ENCODE data around the gene EPHX1. TPM values are rescaled to one million over a fixed set of nuclear protein-coding genes. Genes with fewer than 3 reads are reported as not detected.
"Not testable (repeated sequence)": the region's sequence is repeated elsewhere in the genome, so short reads cannot be mapped to it uniquely, and the experiment has no call there.

Gene EPHX1
- total RNA-seq, 2 experiments from 2014 or later: 1.5 to 2.0 TPM

DNA sequence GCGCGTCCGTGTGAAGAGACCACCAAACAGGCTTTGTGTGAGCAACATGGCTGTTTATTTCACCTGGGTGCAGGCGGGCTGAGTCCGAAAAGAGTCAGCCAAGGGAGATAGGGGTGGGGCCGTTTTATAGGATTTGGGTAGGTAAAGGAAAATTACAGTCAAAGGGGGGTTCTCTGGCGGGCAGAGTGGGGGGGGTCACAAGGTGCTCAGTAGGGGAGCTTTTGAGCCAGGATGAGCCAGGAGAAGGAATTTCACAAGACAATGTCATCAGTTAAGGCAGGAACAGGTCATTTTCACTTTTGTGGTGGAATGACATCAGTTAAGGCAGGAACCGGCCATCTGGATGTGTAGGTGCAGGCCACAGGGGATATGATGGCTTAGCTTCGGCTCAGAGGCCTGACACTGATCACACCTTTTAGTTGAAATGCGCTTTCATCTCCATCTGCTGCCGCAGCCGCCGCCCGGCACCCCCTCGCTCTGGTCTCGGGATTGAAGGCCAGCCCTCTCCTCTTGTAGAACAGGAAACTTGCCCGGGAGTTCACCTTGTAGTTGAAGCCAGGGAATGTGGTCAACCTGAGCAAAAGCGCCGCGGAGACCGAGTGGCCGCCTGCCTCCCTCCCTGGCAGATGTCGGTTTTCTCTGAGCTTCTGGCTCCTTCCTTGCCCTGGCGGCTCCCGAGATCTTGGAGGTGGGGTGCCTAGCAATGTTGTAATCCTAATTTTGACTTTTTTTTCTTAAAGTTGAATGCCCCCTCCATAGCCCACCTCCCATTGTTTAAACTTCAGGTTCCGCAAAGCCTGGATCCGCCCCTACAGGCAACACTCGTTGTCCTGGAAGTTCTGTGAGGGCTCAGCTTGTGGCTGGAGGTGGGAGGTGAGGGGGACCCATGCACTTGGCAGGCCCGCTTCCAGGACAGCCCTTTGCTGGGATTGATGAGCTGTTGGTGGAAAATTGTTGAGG, 935 bp downstream of the EPHX1 start:
- ChIA-PET CTCF (interaction anchor here (1.5 to 3.7 kb wide), 3 partner anchors 11 to 33 kb away, joined by 3 to 13 read pairs (median 4); partner anchors contain the start of gene SRP9), POLR2A (interaction anchor here (3.0 kb wide), 1 partner anchor 33 kb away, joined by 12 read pairs; the partner anchor contains the start of gene SRP9)
- not testable (repeated sequence) for ATAC-seq; H3K9me3 Mint-ChIP-seq (ENCODE audit: insufficient read depth); DNase-seq; H3K36me3 Mint-ChIP-seq (ENCODE audit: low read depth); H3K27ac Mint-ChIP-seq
- peak overlapping the region; percentile 70 for H3K4me3 Mint-ChIP-seq
- H3K27me3 Mint-ChIP-seq (ENCODE audit: low read depth): peaks cover 11% of the 10 kb centered on the region
- peaks cover 16% of the 10 kb centered on the region for H3K4me1 Mint-ChIP-seq (ENCODE audit: low read depth)

DNA sequence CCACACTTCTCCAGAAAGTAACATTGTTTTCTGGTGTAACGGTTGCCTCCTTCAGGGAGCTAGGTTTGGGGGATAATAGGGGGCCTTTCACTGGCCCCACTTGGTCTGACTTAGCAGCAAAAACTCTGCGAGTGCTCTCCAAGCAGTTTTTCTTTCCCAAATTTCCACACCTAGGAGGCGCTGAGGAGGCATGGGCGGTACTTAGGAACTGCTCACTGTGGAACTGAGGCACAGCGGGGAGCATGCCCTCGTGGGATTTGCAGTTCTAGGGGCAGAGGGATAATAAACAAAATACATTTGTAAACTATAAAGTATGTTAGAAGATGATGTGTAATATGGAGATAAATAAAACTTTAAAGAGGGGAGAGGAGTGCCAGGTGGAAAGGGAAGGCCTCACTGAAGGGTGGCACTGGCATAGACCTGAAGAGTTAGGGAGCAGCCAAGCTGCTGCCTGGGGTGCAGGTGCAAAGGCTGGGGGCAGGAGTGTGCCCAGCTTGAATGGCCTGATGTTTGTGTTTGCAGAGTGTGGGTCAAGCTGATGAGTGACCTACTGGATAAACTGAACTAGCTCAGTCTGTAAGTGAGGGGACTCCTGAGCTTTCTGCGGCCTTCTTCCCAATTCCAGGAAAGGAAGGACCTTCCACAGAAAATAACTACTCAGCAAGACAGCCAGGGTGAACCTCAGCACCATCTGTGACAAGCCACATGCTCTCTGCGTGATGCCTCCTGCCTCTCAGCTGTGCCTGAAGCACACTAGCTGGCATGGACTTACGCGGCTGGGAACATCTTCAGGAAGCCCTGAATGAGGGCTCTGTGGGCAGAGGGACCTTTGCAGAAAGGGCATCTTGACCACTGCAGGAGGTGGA, 1.9 kb downstream of the EPHX1 start:
- no peak overlapping the region for H3K4me3 Mint-ChIP-seq
- ATAC-seq: no peak
- CTCF ChIA-PET: interaction anchor here (0.8 to 3.7 kb wide), 3 partner anchors 27 to 330 kb away, joined by 3 to 13 read pairs (median 3); partner anchors contain the start of gene SRP9
- H3K4me1 Mint-ChIP-seq (ENCODE audit: low read depth): peaks cover 16% of the 10 kb centered on the region
- H3K36me3 Mint-ChIP-seq (ENCODE audit: low read depth): no peaks in the 10 kb centered on the region
- POLR2A ChIA-PET: interaction anchor here (3.0 kb wide), 1 partner anchor 34 kb away, joined by 12 read pairs; the partner anchor contains the start of gene SRP9
- no peak for DNase-seq
- no peak overlapping the region for H3K27ac Mint-ChIP-seq
- H3K9me3 Mint-ChIP-seq (ENCODE audit: insufficient read depth): no peaks in the 10 kb centered on the region
- H3K27me3 Mint-ChIP-seq (ENCODE audit: low read depth): peaks cover 11% of the 10 kb centered on the region

DNA sequence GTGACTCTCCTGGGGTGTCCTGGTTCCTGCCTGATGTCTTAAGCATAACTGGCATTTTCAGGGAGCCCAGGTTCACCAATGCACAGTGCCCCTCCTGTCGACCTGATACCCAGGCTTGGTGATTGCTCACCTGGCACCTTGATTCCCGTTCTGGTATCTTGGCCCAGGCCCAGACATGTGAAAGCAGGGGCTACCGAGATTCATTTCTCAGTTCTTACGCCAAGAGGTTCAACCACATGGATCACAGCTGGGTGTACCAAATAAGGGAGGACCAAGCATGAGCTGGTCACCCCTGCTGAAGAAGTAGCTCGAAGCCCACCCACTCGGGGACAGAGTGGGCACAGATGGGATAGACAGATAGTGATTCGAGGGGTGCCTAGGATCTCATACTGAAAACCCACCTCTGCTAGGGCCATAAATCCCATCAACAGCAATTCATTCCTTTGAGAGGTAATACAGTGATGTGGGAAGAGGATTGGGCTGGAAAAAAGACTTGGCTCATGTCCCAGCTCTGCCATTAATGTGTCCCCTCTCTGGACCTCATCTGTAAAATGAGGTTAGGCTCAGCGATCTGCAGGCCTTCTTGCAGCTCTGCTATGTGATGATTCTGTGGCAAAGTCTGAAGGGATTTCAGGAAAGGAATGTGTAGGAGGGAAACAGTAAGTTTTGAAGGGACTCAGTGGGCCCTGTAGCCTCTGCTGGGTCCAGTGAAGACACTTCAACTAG, 2.7 kb downstream of the EPHX1 start:
- ATAC-seq: no peak
- CTCF ChIA-PET: interaction anchor here (0.8 to 1.6 kb wide), 2 partner anchors 26 to 331 kb away, joined by 3 read pairs; no protein-coding TSS in a partner anchor
- H3K4me1 Mint-ChIP-seq (ENCODE audit: low read depth): peaks cover 17% of the 10 kb centered on the region
- H3K27ac Mint-ChIP-seq: no peak overlapping the region
- DNase-seq: no peak
- POLR2A ChIA-PET: interaction anchor here (3.0 kb wide), 1 partner anchor 35 kb away, joined by 12 read pairs; the partner anchor contains the start of gene SRP9
- peaks cover 11% of the 10 kb centered on the region for H3K27me3 Mint-ChIP-seq (ENCODE audit: low read depth)
- H3K4me3 Mint-ChIP-seq: no peak overlapping the region
- H3K36me3 Mint-ChIP-seq (ENCODE audit: low read depth): no peaks in the 10 kb centered on the region
- H3K9me3 Mint-ChIP-seq (ENCODE audit: insufficient read depth): no peaks in the 10 kb centered on the region

DNA sequence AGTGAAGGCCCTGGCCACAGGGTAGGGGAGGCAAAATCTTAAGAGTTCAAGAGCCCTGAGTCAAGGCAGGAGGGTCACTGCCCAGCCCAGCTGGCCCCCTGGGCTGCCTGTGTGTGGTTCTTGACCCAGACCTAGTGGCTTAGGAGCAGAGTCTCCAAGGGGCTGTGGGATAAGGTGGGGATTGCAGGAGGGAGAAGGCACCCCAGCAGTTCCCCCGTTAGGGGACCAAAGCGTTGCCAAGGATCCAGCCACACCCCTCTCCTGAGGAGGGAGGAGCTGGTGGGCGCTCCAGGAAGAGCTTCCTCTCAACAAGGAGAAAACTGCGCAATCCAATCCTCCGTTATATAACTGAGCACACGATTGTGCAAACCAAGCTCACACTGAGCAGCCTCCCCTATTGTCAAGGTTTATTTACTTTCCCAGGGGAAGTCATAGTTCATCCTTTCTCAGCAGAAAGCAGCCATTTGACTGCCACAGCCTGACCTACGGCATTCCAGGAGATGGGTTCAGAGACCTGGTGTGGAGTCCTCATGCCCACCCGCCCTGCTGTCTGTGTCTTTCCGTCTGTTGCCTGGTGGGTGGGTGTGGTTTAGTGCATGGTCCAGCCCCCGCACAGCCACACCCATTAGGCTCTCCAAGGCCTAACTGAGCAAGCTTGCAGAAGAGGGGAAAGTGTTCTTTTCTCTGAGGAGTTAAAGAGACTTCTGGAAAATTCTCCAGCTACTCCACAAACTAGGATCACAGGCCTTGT, 3.5 kb downstream of the EPHX1 start:
- ChIA-PET POLR2A (no interaction called here), CTCF (interaction anchor here (0.6 to 1.2 kb wide), 2 partner anchors 36 to 98 kb away, joined by 3 to 4 read pairs; partner anchors contain the start of gene SRP9)
- Mint-ChIP-seq H3K36me3 (ENCODE audit: low read depth) (no peaks in the 10 kb centered on the region), H3K27me3 (ENCODE audit: low read depth) (peaks cover 11% of the 10 kb centered on the region), H3K4me1 (ENCODE audit: low read depth) (peaks cover 21% of the 10 kb centered on the region), H3K4me3 (no peak overlapping the region), H3K27ac (no peak overlapping the region), H3K9me3 (ENCODE audit: insufficient read depth) (no peaks in the 10 kb centered on the region)
- no peak for DNase-seq
- ATAC-seq: no peak

DNA sequence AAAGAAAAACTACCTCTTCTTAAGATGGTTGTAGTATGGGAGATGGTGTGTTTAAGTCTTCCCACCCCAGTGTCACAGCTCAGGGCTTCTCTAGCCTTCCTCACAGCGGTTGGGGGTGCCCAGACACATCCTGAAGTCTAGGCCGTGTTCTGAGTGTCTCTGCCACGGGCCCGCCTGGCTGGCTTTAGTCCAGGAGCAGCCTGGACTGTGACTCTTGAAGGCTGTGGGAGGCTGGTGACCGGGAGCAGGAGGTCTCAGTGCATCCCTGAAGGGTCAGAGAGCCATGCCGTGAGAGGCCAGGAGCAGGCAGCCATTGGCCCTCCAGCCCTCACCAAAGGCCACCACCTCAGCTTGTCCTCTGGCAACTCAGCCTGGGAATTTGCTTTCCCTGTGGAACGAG, 4.5 kb downstream of the EPHX1 start:
- CTCF ChIA-PET: interaction anchor here (0.6 to 1.2 kb wide), 2 partner anchors 37 to 97 kb away, joined by 3 to 4 read pairs; partner anchors contain the start of gene SRP9
- H3K36me3 Mint-ChIP-seq (ENCODE audit: low read depth): no peaks in the 10 kb centered on the region
- H3K27ac Mint-ChIP-seq: no peak overlapping the region
- POLR2A ChIA-PET: no interaction called here
- peaks cover 9% of the 10 kb centered on the region for H3K27me3 Mint-ChIP-seq (ENCODE audit: low read depth)
- peaks cover 17% of the 10 kb centered on the region for H3K4me1 Mint-ChIP-seq (ENCODE audit: low read depth)
- no peak for ATAC-seq
- no peaks in the 10 kb centered on the region for H3K9me3 Mint-ChIP-seq (ENCODE audit: insufficient read depth)
- no peak overlapping the region for H3K4me3 Mint-ChIP-seq
- DNase-seq: no peak

DNA sequence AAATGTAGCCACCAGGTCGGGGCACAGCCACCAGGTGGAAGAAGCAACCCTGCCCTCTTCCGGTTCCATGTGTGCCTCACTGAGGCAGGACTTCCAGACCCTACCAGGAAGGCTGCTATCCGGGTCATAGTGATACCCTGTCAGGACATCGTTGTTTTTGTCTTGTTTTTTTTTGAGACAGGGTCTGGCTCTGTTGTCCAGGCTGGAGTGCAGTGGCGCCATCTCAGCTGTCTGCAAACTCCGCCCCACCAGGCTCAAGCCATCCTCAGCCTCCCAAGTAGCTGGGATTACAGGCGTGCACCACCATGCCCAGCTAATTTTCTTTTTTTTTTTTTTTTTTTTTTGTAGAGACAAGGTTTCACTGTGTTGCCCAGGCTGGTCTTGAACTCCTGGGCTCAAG, 5.2 kb downstream of the EPHX1 start:
- H3K4me1 Mint-ChIP-seq (ENCODE audit: low read depth): peaks cover 11% of the 10 kb centered on the region
- H3K27ac Mint-ChIP-seq; H3K9me3 Mint-ChIP-seq (ENCODE audit: insufficient read depth); POLR2A ChIA-PET; DNase-seq; H3K27me3 Mint-ChIP-seq (ENCODE audit: low read depth); CTCF ChIA-PET; ATAC-seq; H3K4me3 Mint-ChIP-seq; H3K36me3 Mint-ChIP-seq (ENCODE audit: low read depth): not testable (repeated sequence)

DNA sequence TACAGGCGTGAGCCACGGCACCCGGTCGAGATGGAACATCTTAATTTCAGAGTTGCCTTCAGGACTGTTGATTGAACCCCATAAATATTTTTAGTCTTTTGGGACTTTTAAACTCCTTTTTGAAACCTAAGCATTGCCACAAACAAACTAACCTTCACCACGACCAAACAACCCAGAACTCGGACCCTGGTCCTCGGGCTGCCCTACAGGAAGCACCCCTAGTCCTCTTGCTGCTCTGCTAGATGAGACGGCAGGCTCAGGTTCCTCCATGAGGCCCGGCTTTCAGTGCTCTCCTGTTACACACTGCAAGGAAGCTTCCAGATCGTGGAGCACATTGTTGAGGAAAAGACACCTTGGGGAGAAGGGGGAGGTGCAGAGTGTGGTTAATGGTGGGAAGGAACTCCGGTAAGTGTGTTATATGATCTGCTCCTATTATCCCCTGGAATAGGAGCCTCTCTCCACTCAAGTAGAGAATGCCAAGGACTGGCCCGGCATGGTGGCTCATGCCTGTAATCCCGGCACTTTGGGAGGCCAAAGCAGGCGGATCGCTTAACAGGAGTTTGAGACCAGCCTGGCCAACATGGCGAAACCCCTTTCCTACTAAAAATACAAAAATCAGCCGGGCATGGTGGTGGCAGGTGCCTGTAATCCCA, 5.7 kb downstream of the EPHX1 start:
- ATAC-seq: no peak
- ChIA-PET POLR2A (no interaction called here), CTCF (no interaction called here)
- no peak for DNase-seq
- H3K36me3 Mint-ChIP-seq (ENCODE audit: low read depth): no peaks in the 10 kb centered on the region
- H3K27me3 Mint-ChIP-seq (ENCODE audit: low read depth): peaks cover 5% of the 10 kb centered on the region
- H3K4me1 Mint-ChIP-seq (ENCODE audit: low read depth): peaks cover 8% of the 10 kb centered on the region
- no peak overlapping the region for H3K27ac Mint-ChIP-seq
- H3K9me3 Mint-ChIP-seq (ENCODE audit: insufficient read depth): no peaks in the 10 kb centered on the region
- no peak overlapping the region for H3K4me3 Mint-ChIP-seq

DNA sequence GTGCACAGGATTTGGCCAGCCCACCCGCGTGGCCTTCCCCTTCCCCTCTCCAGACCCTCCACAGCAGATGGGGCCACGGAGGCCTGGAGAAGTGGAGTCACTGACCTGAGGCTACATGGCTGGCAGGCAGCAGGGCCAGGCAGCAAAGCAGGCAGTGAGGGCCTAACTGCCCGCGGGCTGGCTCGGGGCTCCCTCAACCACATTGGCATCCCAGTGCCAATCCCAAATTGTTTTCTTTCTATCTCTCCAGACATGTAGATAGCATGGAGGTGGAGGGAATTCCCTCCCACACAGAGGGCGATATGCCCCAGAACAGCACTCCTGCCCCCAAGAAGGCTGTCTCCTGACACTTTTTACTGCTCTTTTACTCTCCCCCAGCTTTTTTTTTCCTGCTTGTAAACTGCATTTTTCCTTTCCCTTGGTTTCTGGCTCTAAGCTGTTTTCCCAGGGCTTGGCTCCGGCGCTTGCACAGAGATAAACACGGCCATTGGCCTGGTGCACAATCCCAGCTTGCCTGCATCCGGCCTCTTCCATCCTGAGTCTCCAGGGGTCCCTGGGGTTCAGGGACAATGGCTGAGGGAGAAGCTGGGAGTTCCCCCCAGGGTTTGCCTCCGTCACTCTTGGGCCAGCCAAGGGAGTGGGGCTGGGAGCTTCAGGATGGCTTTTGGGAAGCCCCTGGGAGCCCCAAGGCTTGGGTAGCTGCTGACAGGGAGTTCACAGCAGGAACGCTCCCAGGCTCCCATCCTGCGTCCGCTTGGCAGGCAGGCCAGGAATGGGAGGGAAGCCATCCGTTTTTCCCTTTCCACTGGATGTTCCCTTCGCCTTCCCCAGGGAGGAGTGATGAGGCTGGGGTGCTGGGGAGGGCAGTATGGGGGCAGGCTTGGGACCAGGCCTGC, 7.0 kb downstream of the EPHX1 start:
- ChIA-PET POLR2A (no interaction called here), CTCF (no interaction called here)
- Mint-ChIP-seq H3K9me3 (ENCODE audit: insufficient read depth) (no peaks in the 10 kb centered on the region), H3K27me3 (ENCODE audit: low read depth) (no peaks in the 10 kb centered on the region), H3K27ac (no peak overlapping the region), H3K4me1 (ENCODE audit: low read depth) (peaks cover 6% of the 10 kb centered on the region), H3K36me3 (ENCODE audit: low read depth) (no peaks in the 10 kb centered on the region), H3K4me3 (no peak overlapping the region)
- ATAC-seq: no peak
- no peak for DNase-seq

DNA sequence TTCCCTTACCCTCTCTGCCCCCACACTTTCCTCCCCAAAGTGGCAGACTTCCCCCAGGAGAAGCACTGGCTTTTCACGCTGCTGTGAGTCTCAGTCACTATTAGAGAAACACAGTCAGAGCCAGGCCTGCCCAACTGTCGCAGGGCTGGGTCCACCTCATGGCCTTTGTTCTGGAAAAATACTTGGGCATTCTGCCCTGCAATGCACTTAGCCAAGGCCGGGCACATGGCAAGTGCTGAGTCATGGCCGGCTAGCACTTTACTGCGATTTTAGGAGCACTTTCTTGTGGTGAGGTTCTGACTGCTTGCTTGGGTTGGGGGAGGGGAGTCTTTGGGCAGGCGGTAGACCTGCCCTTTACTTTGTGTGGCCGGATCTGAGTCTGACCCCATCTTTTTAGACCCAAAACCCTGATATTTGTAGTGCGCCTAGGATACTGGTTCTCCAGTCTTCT, 7.7 kb downstream of the EPHX1 start:
- H3K4me1 Mint-ChIP-seq (ENCODE audit: low read depth): peaks cover 6% of the 10 kb centered on the region
- no peaks in the 10 kb centered on the region for H3K36me3 Mint-ChIP-seq (ENCODE audit: low read depth)
- POLR2A ChIA-PET: interaction anchor here (1.0 kb wide), 1 partner anchor 63 kb away, joined by 3 read pairs; no protein-coding TSS in a partner anchor
- ATAC-seq (no peak), DNase-seq (no peak)
- H3K4me3 Mint-ChIP-seq: no peak overlapping the region
- H3K27ac Mint-ChIP-seq: no peak overlapping the region
- CTCF ChIA-PET: no interaction called here
- no peaks in the 10 kb centered on the region for H3K9me3 Mint-ChIP-seq (ENCODE audit: insufficient read depth)
- no peaks in the 10 kb centered on the region for H3K27me3 Mint-ChIP-seq (ENCODE audit: low read depth)

Data from activated CD8-positive, alpha-beta T cell treated with anti-CD3 and anti-CD28 coated beads, Interleukin-2, amount 10 ng/mL, durations not matched to agents 7 days and 5 days (primary cell).